MCF 10A (cell line): Measurements from ENCODE around the gene TMEM266. TPM values are rescaled to one million over a fixed set of nuclear protein-coding genes. Genes with fewer than 3 reads are reported as not detected.
A peak's percentile ranks its signal among the peaks of the same experiment; 100 is the strongest.
"Not testable (repeated sequence)": the region's sequence is repeated elsewhere in the genome, so short reads cannot be mapped to it uniquely, and the experiment has no call there.

Experiments used
- BruUV-seq: library from RNA; stranded (reverse); fragments of 400-500 nt; replicated peaks from 2 replicates; lab custom pipeline; 2021; lab: Mats Ljungman, UMichigan
- CTCF ChIA-PET: fragments of 300-600 bp; sonication (Branson Sonifier 250); formaldehyde crosslinking; extraction: SDS; loops from one replicate; lab custom pipeline; 2021; ENCODE audit warnings: antibody characterized with exemption, inconsistent platforms; lab: Yijun Ruan, JAX
- POLR2A ChIA-PET: fragments of 300-600, 350-650 bp; sonication (Branson Sonifier 250); formaldehyde crosslinking; extraction: SDS; loops from one replicate; lab custom pipeline; 2020; ENCODE audit warnings: antibody characterized with exemption, inconsistent platforms; lab: Yijun Ruan, JAX
- DNase-seq: peaks from one replicate; pipeline ENCODE4 v3.0.0-alpha.2; 2018; ENCODE audit not compliant: unreplicated experiment
- H3K27ac Mint-ChIP-seq: one replicate; pipeline ENCODE4 v1.8.0; 2022; ENCODE audit warnings: mild to moderate bottlenecking, low read depth, mixed read lengths; ENCODE audit not compliant: unreplicated experiment
- H3K27me3 Mint-ChIP-seq: one replicate; pipeline ENCODE4 v1.8.0; 2022; ENCODE audit warnings: mixed read lengths; ENCODE audit not compliant: insufficient read depth, unreplicated experiment
- H3K36me3 Mint-ChIP-seq: one replicate; pipeline ENCODE4 v1.8.0; 2022; ENCODE audit warnings: mild to moderate bottlenecking, moderate library complexity, mixed read lengths; ENCODE audit not compliant: insufficient read depth, unreplicated experiment
- H3K4me1 Mint-ChIP-seq: one replicate; pipeline ENCODE4 v1.8.0; 2022; ENCODE audit warnings: mixed read lengths; ENCODE audit not compliant: insufficient read depth, unreplicated experiment
- H3K4me3 Mint-ChIP-seq: one replicate; pipeline ENCODE4 v1.8.0; 2022; ENCODE audit warnings: mild to moderate bottlenecking, moderate library complexity, mixed read lengths; ENCODE audit not compliant: unreplicated experiment
- H3K9me3 Mint-ChIP-seq: one replicate; pipeline ENCODE4 v1.8.0; 2022; ENCODE audit warnings: mixed read lengths; ENCODE audit not compliant: unreplicated experiment
- CTCF ChIP-seq: fragments of 200-600 bp; IDR thresholded peaks from one replicate; pipeline ENCODE4 v1.8.0; 2022; ENCODE audit warnings: antibody characterized with exemption, mild to moderate bottlenecking; ENCODE audit not compliant: unreplicated experiment
- intact Hi-C: fragments of 100-400 bp; cut with micrococcal nuclease; formaldehyde crosslinking; loops from 2 replicates; pipeline ENCODE4 v1.14.1; 2022
- total RNA-seq: library from RNA; stranded (reverse); gene quantifications from 2 replicates; pipeline ENCODE4 v1.2.3, GENCODE V29; 2022

The TMEM266 gene
- total RNA-seq, 1 experiment from 2014 or later, result not detected

- no TSS peak for BruUV-seq
- intact Hi-C loops, result no loop called here
- H3K27me3 Mint-ChIP-seq, result no peaks in the 10 kb centered on the region
- H3K4me3 Mint-ChIP-seq, result no peak overlapping the region
- no peaks in the 10 kb centered on the region for H3K4me1 Mint-ChIP-seq
- ChIA-PET CTCF (no interaction called here), POLR2A (interaction anchor here (0.5 to 1.0 kb wide), 3 partner anchors 23 to 94 kb away, joined by 3 to 4 read pairs (median 3); partner anchors contain the start of gene NRG4)
- DNase-seq, result no peak
- no peaks in the 10 kb centered on the region for H3K36me3 Mint-ChIP-seq
- TF ChIP-seq CTCF, result no peak
- H3K27ac Mint-ChIP-seq, result no peak overlapping the region
- H3K9me3 Mint-ChIP-seq, result no peaks in the 10 kb centered on the region
Observed at GRCh38 chr15:76035593-76035992, 24.2 kb upstream of the TMEM266 start.

- ChIA-PET CTCF (interaction anchor here (1.7 kb wide), 1 partner anchor 18 kb away, joined by 6 read pairs; no protein-coding TSS in a partner anchor), POLR2A (interaction anchor here (0.7 to 1.6 kb wide), 7 partner anchors 9 to 92 kb away, joined by 3 to 4 read pairs (median 3); partner anchors contain the start of gene NRG4)
- peaks cover 28% of the 10 kb centered on the region for H3K27me3 Mint-ChIP-seq
- H3K9me3 Mint-ChIP-seq, result no peaks in the 10 kb centered on the region
- H3K27ac Mint-ChIP-seq, result no peak overlapping the region
- no TSS peak for BruUV-seq
- DNase-seq, result peak; percentile 22
- no peaks in the 10 kb centered on the region for H3K36me3 Mint-ChIP-seq
- no peaks in the 10 kb centered on the region for H3K4me1 Mint-ChIP-seq
- no peak for TF ChIP-seq CTCF
- H3K4me3 Mint-ChIP-seq, result no peak overlapping the region
- intact Hi-C loops, result no loop called here
Observed at GRCh38 chr15:76038512-76038911, 21.3 kb upstream of the TMEM266 start.

- POLR2A ChIA-PET, H3K27ac Mint-ChIP-seq, BruUV-seq, H3K36me3 Mint-ChIP-seq, H3K27me3 Mint-ChIP-seq, H3K9me3 Mint-ChIP-seq, H3K4me3 Mint-ChIP-seq: not testable (repeated sequence)
- DNase-seq, result peak; percentile 42
- peaks cover 11% of the 10 kb centered on the region for H3K4me1 Mint-ChIP-seq
- CTCF ChIA-PET, result interaction anchor here (0.8 kb wide), 1 partner anchor 93 kb away, joined by 4 read pairs; no protein-coding TSS in a partner anchor
- intact Hi-C loops, result loop anchor here (10.0 kb wide), 1 partner anchor 811 kb away; no protein-coding TSS in a partner anchor
Observed at GRCh38 chr15:76054201-76054600, 5.6 kb upstream of the TMEM266 start.

GRCh38 chr15:76056931-76057330 lies 2.9 kb upstream of the TMEM266 start:
- intact Hi-C loops, result loop anchor here (1.0 to 10.0 kb wide), 4 partner anchors 82 to 808 kb away; no protein-coding TSS in a partner anchor
- Mint-ChIP-seq H3K36me3 (no peaks in the 10 kb centered on the region), H3K4me3 (peak overlapping the region; percentile 38), H3K27ac (peak overlapping the region; percentile 21), H3K9me3 (no peaks in the 10 kb centered on the region), H3K27me3 (peaks cover 15% of the 10 kb centered on the region), H3K4me1 (peaks cover 11% of the 10 kb centered on the region)
- TF ChIP-seq CTCF, result no peak
- ChIA-PET POLR2A (interaction anchor here (0.6 to 2.7 kb wide), 16 partner anchors 8 to 848 kb away, joined by 3 to 21 read pairs (median 3); partner anchors contain the start of gene ETFA), CTCF (interaction anchor here (0.5 to 9.6 kb wide), 34 partner anchors 8 to 815 kb away, joined by 3 to 264 read pairs (median 4); no protein-coding TSS in a partner anchor)
- peak; percentile 44 for DNase-seq
- BruUV-seq, result no TSS peak
